Measurements from ENCODE around the gene DLGAP1.

- TF ChIP-seq CTCF (IDR thresholded peaks at IDR 0.05) (no peak), POLR2A (IDR thresholded peaks at IDR 0.05) (no peak)
These were observed 623.0 kb downstream of the DLGAP1 start for GRCh38 chr18:3832025-3832638.

All from right lobe of liver (tissue), 4 donors.